Hippocampal formation (tissue), 2 donors: ENCODE results near the gene FCHSD2.
"Not testable (repeated sequence)": the region's sequence is repeated elsewhere in the genome, so short reads cannot be mapped to it uniquely, and the experiment has no call there.

Source experiments
- DNase-seq, 2 donors: peaks; one replicate each; lab custom pipeline; 2025; lab: John Stamatoyannopoulos, UW

The FCHSD2 gene

DNA sequence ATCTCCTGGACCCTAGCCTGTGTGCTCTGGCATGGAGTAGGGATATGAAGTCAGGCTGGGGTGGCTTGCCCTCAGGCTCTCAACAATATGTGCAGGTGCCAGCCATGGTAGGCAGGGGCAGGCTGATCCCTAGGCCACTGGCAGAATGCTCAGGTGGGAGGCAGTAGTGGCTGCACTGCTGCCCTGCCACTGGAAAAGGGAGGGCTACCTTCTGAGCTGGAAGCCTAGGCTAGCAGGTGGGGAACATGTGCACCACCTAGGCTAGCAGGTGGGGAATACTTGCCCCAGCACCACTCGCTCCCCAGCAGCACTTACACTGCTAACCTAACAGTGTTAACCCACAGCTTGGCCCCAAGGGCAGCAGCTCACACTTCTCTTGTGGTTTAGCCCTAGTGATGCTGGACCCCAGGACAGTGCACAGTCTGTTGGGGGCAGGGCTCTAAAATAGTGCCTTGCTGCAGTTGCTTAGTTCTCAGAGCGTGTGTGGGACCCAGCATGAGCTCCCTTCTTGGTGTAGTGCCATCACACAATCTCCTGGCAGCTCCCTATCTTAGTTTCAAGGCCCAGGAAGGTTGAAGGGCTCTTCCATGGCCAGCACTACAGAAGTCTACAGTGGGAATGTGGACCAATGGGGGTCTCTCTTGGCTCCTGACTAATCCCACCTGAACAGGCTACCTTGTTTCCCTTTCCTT lies 130.8 kb downstream of the FCHSD2 start:
- DNase-seq = no peak

DNA sequence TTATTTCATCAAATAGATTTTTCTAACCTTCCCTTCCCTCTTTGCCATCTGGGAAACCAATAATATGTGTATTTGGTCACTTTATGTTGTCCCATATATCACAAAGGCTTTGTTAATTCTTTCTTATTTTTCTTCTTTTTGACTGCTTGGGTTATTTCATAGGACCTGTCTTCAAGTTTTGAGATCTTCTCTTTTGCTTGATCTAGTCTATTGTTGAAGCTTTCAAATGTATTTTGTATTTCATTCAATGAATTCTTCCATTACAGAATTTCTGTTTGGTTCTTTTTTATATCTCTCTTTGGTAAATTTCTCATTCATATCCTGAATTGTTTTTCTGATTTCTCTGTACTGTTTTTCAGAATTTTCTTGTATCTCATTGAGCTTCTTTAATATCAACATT lies 132.1 kb downstream of the FCHSD2 start:
- DNase-seq = no peak

DNA sequence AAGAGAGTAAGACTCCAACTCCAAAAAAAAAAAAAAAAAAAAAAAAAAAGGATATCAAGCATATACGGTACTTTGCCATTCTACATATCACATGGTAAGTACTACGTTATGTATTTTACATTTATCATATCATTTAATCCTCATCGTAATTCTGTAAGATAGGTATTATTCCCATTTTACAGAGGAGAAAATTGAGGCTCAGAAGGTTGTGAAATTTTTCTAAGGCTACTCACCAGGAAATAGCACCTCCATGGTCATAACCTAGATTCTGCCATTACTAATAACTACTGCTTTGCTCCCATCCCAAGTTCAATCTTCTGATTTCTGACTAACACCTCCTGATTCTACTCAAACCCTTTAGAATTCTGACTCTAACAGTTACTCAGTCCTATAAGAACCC lies 138.0 kb downstream of the FCHSD2 start:
- DNase-seq = no peak

DNA sequence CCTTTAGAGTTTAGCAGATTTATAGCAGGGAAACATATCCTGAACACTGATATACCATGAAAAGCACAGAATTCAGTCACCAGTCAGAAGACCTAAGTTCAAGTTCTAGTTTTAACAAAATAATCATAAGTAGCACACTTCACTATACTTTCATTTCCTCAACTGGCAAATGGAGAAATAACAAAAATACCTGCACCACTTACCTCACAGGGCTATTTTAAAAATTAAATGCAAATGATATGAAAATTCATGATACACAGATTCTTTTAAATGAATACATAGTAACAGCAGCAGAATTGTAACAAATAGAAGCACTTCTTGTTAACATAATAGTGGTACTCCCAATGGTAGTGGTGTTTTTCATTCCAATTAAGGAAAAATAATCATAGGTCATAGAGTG lies 139.0 kb downstream of the FCHSD2 start:
- DNase-seq = no peak

DNA sequence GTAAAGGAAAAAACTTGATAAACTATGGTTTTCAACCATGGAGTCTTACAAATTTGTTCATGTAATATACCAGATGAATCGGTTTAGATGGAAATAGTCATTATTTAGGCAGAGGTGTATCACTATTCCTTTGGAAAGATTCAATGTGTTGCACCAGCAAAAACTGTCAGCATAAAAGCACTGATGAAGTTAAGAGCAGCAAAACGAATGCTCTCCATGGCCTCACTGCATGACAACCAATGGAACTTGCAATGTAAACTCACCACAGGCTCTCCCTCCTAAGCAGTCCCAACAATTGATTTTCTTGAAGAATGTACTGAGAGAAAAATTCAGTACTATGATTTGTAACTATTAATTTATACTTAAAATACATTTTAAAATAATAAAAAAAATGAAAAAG lies 139.9 kb downstream of the FCHSD2 start:
- DNase-seq = no peak

DNA sequence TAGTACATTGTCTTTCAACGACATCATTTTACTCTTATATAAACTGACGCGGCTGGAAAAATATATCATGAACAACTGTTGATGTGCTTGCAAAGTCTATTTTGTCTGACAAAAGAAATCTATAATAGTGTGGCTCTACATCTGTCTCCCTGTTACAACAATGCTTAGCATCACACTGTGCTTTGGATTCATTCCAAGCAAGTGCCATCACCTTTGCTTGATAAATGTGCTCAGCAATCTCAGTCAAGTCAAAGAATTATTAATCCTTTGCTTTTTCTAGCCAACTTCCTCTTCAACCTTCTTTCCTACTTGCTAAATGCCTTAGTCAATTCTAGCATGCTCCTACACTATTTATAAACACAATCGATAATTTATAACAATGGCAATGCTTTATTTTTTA lies 140.5 kb downstream of the FCHSD2 start:
- DNase-seq = no peak

DNA sequence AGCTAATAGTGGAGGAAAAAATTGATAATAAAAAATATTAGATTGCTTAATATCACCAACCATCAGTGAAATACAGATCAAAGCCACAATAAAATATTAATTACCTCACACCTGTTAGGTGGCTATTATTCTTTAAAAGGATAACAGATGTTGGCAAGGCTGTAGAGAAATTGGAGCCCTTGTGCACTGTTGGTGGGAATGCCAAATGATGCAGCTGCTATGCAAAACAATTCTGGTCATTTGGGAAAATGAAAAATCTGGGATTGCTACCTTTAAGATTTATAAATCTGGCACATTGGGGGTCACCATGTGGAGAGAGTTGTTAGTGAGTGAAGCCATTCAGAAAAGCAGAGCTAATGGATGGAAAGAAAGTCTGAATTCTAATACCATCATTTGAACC lies 143.4 kb downstream of the FCHSD2 start:
- no peak for DNase-seq

DNA sequence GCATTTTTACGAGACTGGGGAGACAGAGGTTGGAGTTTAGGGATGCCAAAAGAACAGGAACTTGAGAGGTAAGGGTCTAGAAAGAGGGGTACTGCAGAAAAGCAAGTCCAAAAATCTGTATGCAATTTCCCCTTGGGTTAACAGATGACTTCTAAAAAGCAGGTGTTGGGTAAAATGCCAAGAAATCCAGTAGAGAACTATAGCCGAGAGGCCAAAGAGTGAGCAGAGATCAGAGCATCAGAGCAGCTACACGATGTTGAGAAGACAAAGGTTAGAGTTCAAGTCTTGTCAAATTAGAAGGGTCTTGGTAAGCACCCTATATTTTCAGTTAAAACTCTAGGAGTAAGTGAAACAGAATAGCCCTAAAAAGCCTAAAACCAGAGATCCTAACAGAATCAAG lies 145.2 kb downstream of the FCHSD2 start:
- no peak for DNase-seq

DNA sequence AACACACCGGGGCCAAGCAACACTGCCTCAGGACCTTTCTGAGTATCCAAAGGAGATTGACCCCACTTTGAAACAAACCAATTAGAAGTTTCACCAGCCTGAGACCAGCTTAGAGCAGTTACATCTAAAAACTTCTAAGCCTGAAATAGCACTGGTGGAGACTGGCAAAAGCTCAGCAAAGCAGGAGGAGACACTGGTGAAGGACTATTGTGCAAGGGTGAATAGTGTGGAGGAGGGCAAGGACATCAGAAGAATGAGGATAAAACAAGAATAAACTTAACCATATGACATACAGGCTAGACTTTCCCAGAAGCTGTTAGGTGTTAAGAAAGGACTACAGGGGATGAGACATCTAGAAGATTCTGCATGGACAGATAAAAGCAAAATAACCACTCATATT lies 152.4 kb downstream of the FCHSD2 start:
- no peak for DNase-seq

DNA sequence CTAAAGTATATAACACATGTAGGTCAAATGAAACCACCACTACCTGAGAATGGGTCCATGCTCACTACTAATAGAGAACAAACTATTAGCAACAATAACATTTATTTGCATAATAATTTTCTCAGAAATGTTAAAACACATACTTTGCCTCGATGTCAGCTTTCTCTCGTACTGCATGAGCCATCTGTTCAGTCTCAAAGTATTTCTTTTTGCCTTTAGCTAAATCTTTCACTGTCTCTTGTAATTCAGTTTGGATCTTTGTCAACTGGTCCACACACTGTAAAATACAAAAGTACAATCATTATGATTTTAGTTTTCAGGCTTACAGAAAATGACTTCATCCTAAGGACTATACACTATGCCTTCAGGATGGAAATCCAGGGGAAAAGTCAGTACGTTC lies 153.3 kb downstream of the FCHSD2 start:
- DNase-seq = no peak

DNA sequence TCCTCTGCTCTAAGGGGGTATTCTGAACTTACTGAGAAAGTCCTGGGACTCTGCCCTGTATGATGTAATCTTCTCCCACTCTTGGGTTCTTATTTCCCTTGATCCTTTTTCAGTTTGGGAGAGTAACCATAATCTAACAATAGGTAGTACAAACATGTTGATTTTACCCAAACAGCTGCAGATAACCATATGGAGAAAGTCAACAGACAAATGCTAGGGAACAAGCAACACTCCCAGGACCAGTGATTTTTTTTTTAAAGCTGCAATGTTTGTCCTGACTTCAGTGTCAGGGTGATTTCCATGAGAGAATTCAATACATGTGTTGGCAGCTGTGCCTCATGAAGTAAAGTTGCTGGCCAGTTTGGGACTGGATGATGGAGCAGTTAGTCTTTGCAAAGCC lies 156.5 kb downstream of the FCHSD2 start:
- no peak for DNase-seq

DNA sequence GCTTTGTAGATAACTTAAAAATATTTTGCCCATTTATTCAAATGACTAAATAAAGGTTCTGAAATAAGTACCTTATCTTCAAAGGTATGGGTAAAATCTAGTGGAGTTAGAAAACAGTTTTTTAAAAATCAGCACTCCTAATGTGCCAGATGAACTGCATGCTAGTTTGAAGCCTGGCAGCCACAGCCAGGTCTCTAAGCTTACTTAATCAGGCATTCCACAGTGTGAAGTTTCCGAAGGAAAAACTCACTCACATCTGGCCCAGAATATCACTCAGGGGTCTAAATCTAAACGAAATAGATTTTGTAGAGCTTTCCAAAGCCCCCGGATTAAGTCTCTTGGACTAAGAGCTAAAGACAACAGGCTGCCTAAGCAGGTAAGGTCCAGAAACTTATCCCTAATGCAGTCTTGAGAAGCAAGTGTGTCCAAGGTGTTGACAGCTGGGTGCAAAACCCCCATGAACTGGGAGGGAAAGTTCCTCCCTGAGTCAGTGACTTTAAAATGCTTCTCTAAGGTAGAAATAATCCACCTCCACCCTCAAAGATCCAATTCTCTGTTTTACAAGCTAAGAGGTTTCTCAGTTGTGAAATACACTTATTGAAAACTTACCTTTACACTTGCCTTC lies 157.6 kb downstream of the FCHSD2 start:
- DNase-seq = no peak

DNA sequence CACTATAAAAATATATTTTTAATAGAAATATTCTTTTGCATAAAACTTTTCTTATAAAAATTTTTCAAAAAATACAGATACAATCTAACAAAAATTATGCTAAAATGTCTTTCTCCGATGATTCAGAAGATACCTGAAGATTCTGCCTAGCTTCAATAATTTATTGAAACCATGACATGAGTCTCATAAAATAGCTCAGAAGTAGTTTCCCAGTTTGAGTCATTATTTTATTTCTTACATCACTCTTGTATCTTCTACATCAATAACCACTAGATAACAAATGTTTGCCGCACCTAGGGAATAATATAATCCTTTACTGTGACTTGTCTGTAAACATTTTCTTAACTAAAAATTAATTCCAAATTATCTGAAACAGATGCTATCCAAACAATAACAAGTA lies 158.6 kb downstream of the FCHSD2 start:
- DNase-seq = no peak

DNA sequence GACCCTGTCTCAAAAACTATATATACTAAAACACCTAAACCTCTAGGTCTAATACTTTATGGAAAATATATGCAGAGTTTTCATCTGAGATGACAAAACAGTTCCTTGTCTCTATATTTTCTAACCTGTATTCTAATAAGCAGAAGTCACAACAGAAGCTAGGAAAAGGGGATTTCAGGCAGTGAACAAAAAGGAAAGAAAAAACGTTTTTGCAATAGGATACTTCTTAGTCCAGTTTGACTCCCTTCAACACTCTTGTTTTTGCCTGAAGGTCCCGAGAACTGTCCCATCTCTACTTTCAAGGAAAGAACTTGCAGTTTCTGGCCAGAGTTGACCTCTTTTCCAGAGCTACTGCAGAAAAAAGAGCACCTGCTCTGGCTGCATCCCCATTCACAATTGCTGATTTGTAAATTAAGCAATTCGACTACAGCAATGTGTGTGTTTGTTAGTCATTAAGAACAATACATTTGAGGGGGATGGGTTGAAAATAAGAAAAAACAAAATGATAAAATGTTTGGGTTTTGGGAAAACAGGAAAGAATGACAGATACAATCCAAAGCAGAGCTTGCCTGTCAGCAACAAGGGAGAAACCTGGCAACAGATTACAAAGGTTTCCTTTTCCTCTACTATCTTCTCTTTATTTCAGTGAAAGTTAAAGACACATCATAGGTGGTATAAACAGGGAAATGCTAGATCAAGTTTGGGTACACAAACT lies 160.0 kb downstream of the FCHSD2 start:
- DNase-seq = no peak

DNA sequence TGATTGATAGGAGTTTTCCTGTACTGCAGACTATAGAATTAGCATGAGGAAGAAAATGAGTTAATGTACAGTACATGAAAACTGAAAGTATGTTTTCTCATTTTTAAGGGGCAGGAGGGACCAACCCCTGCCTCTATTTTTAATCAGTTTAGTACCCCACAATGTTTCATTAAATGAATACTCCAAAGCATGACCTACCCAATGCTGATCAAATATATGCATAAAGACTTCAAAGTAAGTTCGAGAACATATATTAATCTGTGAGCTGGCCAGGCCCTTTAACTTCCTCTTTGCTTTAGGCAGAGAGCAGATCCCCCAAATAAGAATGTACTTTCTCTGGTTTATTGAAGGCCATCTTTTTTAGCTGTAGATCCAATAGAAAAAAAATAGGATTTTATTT lies 161.0 kb downstream of the FCHSD2 start:
- no peak for DNase-seq

DNA sequence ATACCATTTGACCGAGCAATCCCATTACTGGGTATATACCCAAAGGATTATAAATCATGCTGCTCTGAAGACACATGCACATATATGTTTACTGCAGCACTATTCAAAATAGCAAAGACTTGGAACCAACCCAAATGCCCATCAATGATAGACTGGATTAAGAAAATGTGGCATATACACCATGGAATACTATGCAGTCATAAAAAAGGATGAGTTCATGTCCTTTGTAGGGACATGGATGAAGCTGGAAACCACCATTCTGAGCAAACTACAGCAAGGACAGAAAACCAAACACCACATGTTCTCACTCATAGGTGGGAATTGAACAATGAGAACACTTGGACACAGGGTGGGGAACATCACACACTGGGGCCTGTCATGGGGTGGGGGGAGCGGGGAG lies 164.3 kb downstream of the FCHSD2 start:
- DNase-seq = not testable (repeated sequence)

DNA sequence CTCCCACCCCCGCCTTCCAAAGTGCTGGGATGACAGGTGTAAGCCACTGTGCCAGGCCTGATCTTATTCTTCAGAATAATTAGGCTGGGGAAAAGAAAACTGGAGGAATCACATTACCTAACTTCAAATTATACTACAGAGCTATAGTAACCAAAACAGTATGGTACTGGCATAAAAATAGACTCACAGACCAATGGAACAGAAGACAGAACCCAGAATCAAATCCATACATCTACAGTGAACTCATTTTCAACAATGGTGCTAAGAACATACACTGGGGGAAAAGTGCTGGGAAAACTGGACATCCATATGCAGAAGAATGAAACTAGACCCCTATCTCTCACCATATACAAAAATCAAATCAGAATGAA lies 165.6 kb downstream of the FCHSD2 start:
- DNase-seq = not testable (repeated sequence)

DNA sequence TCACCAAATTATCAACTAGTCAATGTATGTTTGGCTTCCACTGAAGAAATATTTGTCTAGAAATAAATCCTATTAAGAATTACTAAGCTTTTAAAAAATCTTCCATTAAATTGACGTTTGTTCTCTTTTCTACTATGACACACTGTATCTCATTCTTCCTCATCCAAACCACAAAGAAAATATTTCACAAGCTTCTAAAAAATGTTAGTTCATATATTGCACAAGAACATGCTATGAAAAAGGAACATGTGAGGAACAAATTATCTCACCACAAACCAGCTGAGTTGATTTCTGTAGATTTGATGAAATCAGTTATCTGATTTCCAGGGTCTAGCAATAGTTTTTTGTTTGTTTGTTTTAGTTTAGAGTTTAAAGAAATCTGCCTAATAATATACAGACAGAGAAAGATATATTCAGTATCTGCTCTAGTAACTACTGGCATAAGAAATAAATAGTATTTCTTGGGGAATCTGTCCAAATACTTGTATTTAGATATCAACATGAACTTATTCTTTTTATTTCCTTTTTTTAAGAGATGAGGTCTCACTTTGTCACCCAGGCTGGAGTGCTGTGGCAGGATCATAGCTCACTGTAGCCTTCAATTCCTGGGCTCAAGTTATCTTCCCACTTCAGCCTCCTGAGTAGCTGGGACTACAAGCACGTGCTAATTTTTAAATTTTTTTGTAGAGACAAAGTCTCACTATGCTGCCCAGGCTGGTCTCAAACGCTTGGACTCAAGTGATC lies 166.2 kb downstream of the FCHSD2 start:
- DNase-seq = no peak

DNA sequence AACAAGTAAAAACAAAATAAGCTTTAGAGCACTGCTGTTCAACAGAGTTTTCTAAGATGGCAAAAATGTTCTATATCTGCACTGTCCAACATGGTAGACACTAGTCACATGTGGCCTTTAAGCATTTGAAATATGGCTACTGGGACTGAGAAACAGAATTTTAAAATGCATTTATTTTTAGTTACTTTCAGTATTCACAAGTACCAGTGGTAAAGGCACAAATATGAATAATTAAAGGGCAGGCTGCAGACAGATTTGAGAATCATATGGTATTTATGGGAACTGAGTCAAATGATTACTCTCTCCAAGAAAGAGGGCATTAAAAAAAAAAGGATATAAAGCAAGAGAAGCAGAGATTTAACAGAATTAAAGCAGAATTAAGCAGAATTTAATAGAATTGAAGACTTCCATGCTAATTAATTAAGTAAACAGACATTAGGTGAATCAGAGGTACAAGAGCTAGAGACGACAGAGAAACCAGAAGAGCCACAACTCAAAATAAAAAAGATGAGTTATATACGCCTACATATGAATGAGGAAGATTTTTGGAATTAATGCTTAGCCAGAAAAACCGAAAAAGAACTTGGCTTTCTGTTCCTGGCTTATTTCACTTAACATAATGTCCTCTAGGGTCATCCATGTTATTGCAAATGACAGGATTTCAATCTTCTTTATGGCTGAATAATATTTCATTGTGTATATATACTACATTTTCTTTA lies 167.5 kb downstream of the FCHSD2 start:
- DNase-seq = no peak

DNA sequence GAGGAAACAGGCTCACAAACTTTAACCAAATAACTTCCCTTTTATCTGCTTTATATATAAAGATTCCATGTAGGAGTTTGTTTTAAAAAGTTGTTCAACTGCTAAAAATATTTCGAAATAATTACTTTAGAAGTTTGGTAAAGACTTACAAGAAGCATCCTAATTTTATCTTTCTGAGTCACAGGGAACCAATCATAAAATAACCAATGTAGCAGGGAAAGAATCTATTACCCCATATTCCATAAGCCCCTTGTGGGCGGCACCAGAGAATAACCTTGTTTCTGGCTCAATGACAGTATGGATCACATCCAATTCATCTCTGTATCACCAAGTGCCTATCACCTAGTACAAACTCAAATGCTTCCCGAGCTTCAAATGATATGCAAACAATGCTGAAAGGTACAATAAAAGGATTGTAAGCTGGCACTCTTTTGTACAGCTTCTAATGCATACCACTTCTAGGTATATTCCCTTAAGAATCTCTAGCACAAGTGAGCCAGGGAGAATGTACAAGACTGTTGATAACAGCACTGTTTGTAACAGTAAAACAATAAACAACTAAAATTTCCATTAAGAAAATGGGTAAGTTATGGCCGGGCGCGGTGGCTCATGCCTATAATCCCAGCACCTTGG lies 169.5 kb downstream of the FCHSD2 start:
- DNase-seq = no peak

DNA sequence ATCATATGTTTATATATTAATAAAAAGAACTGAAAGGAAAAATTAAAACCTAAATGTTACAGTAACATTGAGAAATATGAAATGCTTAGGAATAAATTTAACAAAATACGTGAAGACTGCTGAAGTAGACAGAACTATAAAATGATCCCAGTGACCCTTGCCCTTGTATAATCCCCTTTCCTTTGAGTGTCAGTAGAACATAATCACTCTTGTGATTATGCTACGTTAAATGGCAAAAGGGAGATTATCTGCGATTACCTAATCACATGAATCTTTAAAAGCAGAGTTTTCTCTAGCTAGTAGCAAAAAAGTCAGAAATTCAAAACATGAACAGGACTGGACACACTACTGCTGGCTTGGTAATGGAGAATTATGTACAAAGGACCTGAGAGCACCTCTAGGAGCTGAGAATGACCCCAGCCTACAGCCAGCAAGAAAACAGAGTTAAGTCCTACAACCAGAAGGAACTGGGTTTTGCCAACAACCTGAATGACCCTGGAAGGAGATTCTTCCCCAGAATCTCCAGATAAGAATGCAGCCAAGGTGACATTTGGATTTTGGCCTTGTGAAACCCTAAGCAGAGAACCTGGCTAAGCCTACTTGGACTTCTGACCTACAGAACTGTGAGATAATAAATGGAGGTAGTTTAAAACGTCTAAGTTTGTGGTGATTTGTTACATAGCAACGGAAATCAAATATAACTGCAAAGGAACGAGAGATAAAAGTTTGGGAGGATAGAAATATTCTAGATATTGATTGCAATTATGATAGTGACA lies 170.7 kb downstream of the FCHSD2 start:
- no peak for DNase-seq
